HepG2 (cell line): ENCODE data around the gene UBE2Q2. TPM values are rescaled to one million over a fixed set of nuclear protein-coding genes. Genes with fewer than 3 reads are reported as not detected.

ENCODE experiments used
- CC2D1A ChIP-seq: sonication (generic); formaldehyde crosslinking; IDR thresholded peaks from 2 replicates; pipeline ENCODE4 v1.8.1; 2023; ENCODE audit warnings: mild to moderate bottlenecking, missing genetic modification reagents
- CCAR2 ChIP-seq: fragments of 200-400 bp; formaldehyde crosslinking; optimal IDR thresholded peaks from 2 replicates; pipeline ENCODE3; 2018; ENCODE audit warnings: low read depth, mild to moderate bottlenecking, low read length, moderate library complexity
- CENPBD1 ChIP-seq: sonication (generic); formaldehyde crosslinking; IDR thresholded peaks from 2 replicates; pipeline ENCODE4 v1.8.0; 2022; ENCODE audit warnings: missing genetic modification reagents, low read depth, mild to moderate bottlenecking, borderline replicate concordance
- DNMT1 ChIP-seq: sonication (generic); formaldehyde crosslinking; IDR thresholded peaks from 2 replicates; pipeline ENCODE4 v1.5.1; 2020; ENCODE audit warnings: mild to moderate bottlenecking, missing genetic modification reagents
- E2F5 ChIP-seq: sonication (generic); formaldehyde crosslinking; conservative IDR thresholded peaks from 2 replicates; pipeline ENCODE4 v1.4.0; 2020; ENCODE audit warnings: missing genetic modification reagents
- HOXA3 ChIP-seq: sonication (generic); formaldehyde crosslinking; IDR thresholded peaks from 2 replicates; pipeline ENCODE4 v1.5.0; 2020; ENCODE audit warnings: missing genetic modification reagents
- JUNB ChIP-seq: sonication (generic); formaldehyde crosslinking; IDR thresholded peaks from 2 replicates; pipeline ENCODE4 v1.8.0; 2022; ENCODE audit warnings: missing genetic modification reagents, mild to moderate bottlenecking, borderline replicate concordance
- MATR3 ChIP-seq: sonication (generic); formaldehyde crosslinking; IDR thresholded peaks from 2 replicates; pipeline ENCODE4 v1.4.0; 2020; ENCODE audit warnings: missing genetic modification reagents
- MXD1 ChIP-seq: sonication (generic); formaldehyde crosslinking; IDR thresholded peaks from 2 replicates; pipeline ENCODE4 v1.4.0; 2020; ENCODE audit warnings: mild to moderate bottlenecking, missing genetic modification reagents
- PPARG ChIP-seq: conservative IDR thresholded peaks from 2 replicates; pipeline ENCODE4 v1.6.1; 2016; ENCODE audit warnings: missing biosample characterization, missing genetic modification reagents
- SOX5 ChIP-seq: IDR thresholded peaks from 2 replicates; pipeline ENCODE4 v1.6.1; 2016; ENCODE audit warnings: borderline replicate concordance
- TAF15 ChIP-seq: fragments of 200-400 bp; formaldehyde crosslinking; IDR thresholded peaks from one replicate; pipeline ENCODE4 v1.6.1; 2018; ENCODE audit warnings: mild to moderate bottlenecking, low read depth, low read length; ENCODE audit not compliant: poor library complexity, severe bottlenecking
- ZBTB26 ChIP-seq: IDR thresholded peaks from 2 replicates; pipeline ENCODE4 v1.6.1; 2016; ENCODE audit warnings: missing compliant biosample characterization, missing genetic modification reagents, borderline replicate concordance
- ZBTB3 ChIP-seq: sonication (generic); formaldehyde crosslinking; IDR thresholded peaks from 2 replicates; pipeline ENCODE4 v1.4.0; 2020; ENCODE audit warnings: low read depth, mild to moderate bottlenecking, moderate library complexity, missing genetic modification reagents, borderline replicate concordance
- ZFP41 ChIP-seq: sonication (generic); formaldehyde crosslinking; IDR thresholded peaks from 2 replicates; pipeline ENCODE4 v1.4.0; 2020; ENCODE audit warnings: mild to moderate bottlenecking, missing genetic modification reagents, borderline replicate concordance
- ZNF275 ChIP-seq: sonication (generic); formaldehyde crosslinking; IDR thresholded peaks from 2 replicates; pipeline ENCODE4 v1.8.0; 2022; ENCODE audit warnings: missing genetic modification reagents, mild to moderate bottlenecking, inconsistent platforms, borderline replicate concordance
- ZNF281 ChIP-seq: sonication (generic); formaldehyde crosslinking; IDR thresholded peaks from 2 replicates; pipeline ENCODE4 v1.4.0; 2020; ENCODE audit warnings: missing genetic modification reagents, borderline replicate concordance
- ZNF335 ChIP-seq: sonication (generic); formaldehyde crosslinking; IDR thresholded peaks from 2 replicates; pipeline ENCODE4 v1.4.0; 2020; ENCODE audit warnings: missing genetic modification reagents
- ZNF552 ChIP-seq: sonication (generic); formaldehyde crosslinking; IDR thresholded peaks from 2 replicates; pipeline ENCODE4 v1.9.0; 2022; ENCODE audit warnings: missing genetic modification reagents, mild to moderate bottlenecking, borderline replicate concordance
- ZNF569 ChIP-seq: sonication (generic); formaldehyde crosslinking; IDR thresholded peaks from 2 replicates; pipeline ENCODE4 v1.5.0; 2020; ENCODE audit warnings: mild to moderate bottlenecking, missing genetic modification reagents, moderate library complexity, borderline replicate concordance
- polyA plus RNA-seq, 8 experiments: library from polyadenylated mRNA; depleted of rRNA in 3 of 8; stranded (reverse) in 7 of 8; unstranded in 1 of 8; fragments of >200 nt; fragmentation: Illumina TruSeq in 4 of 8; extraction: Trizol in 4 of 8; gene quantifications; 2 replicates each; pipeline versions ENCODE4 v1.2.1 to v1.2.3, GENCODE V29; 2011 to 2016; ENCODE audit warnings: low read depth in 4 of 8, missing spikeins in 1 of 8, mixed read lengths in 1 of 8; ENCODE audit not compliant: insufficient read depth in 1 of 8
- total RNA-seq, 5 experiments: library from RNA; depleted of rRNA; stranded (reverse); fragments of >200 nt; fragmentation: Illumina TruSeq; extraction: Trizol; gene quantifications; 2 replicates each; pipeline ENCODE4 v1.2.3, GENCODE V29; 2016; ENCODE audit warnings: low read depth in 1 of 5

UBE2Q2 gene
- total and polyA plus RNA-seq, 2 of the 13 experiments (the other 11 are each of a cell fraction or from before 2014, with no cell fraction given) = 10.6 to 20.4 TPM

- TF ChIP-seq ZNF281 (no peak), JUNB (CRISPR knock-in tag) (no peak), CC2D1A (CRISPR knock-in tag) (no peak), MATR3 (no peak), ZNF569 (CRISPR knock-in tag) (no peak), CENPBD1 (CRISPR knock-in tag) (no peak), DNMT1 (no peak), ZNF335 (no peak), ZNF552 (no peak), ZNF275 (CRISPR knock-in tag) (no peak), HOXA3 (CRISPR knock-in tag) (no peak; the same call in none of the 2 replicates), TAF15 (no peak), SOX5 (CRISPR knock-in tag) (no peak), ZFP41 (CRISPR knock-in tag) (no peak), MXD1 (peak; percentile 6; the same call in 1 of the 2 replicates), E2F5 (CRISPR knock-in tag) (no peak), ZBTB26 (CRISPR knock-in tag) (no peak; the same call in 1 of the 2 replicates), CCAR2 (no peak), PPARG (no peak), ZBTB3 (CRISPR knock-in tag) (0 out of 2 replicates have a peak, but pooled peaks have one; percentile 5)
These were observed at the start of gene UBE2Q2 (continued) for GRCh38 chr15:75842722-75843677.
